H1 (cell line): ENCODE measurements around the gene SEC16A. TPM values are rescaled to one million over a fixed set of nuclear protein-coding genes. Genes with fewer than 3 reads are reported as not detected.

Experiments used
- CTCF ChIA-PET: fragments of 300-600 bp; sonication (Branson Sonifier 250); formaldehyde crosslinking; loops from one replicate; lab custom pipeline; 2021; ENCODE audit not compliant: partially characterized antibody; lab: Charles Lee
- POLR2A ChIA-PET: fragments of 300-600 bp; sonication (Branson Sonifier 250); formaldehyde crosslinking; loops from one replicate; lab custom pipeline; 2021; ENCODE audit warnings: inconsistent platforms; ENCODE audit not compliant: partially characterized antibody; lab: Charles Lee
- DNase-seq, 2 experiments: peaks; one replicate each; pipeline versions ENCODE4 v3.0.0 to v3.0.0-alpha.2; 2010 to 2022; ENCODE audit warnings: low spot score in 2 of 2, low read depth in 1 of 2, mixed read lengths in 1 of 2
- FAIRE-seq: peaks from 2 replicates; lab custom pipeline; 2011; peaks lifted over from hg19 to GRCh38; lab: Jason Lieb, UNC
- H2AFZ ChIP-seq: 2 replicates; pipeline ENCODE4 v1.8.1; 2012; ENCODE audit warnings: low read length, inconsistent platforms
- H2AK5ac ChIP-seq: 2 replicates; pipeline ENCODE4 v1.6.1; 2013; ENCODE audit warnings: low read depth, low read length
- H2BK120ac ChIP-seq: replicated peaks from 2 replicates; pipeline ENCODE3; 2013; ENCODE audit warnings: low read depth, low read length, inconsistent platforms
- H2BK12ac ChIP-seq: 2 replicates; pipeline ENCODE4 v1.6.1; 2013; ENCODE audit warnings: low read depth, low read length
- H2BK15ac ChIP-seq: 2 replicates; pipeline ENCODE4 v1.6.1; 2013; ENCODE audit warnings: low read length
- H2BK20ac ChIP-seq: 2 replicates; pipeline ENCODE4 v1.6.1; 2013; ENCODE audit warnings: low read length
- H2BK5ac ChIP-seq: 2 replicates; pipeline ENCODE4 v1.6.1; 2013; ENCODE audit warnings: low read depth, low read length
- H3K14ac ChIP-seq: 2 replicates; pipeline ENCODE4 v1.6.1; 2013; ENCODE audit warnings: inconsistent platforms; ENCODE audit not compliant: insufficient read length
- H3K18ac ChIP-seq: 2 replicates; pipeline ENCODE4 v1.6.1; 2013; ENCODE audit warnings: low read length; ENCODE audit errors: extremely low read depth
- H3K23ac ChIP-seq: 2 replicates; pipeline ENCODE4 v1.6.1; 2013; ENCODE audit warnings: inconsistent platforms; ENCODE audit not compliant: insufficient read length
- H3K23me2 ChIP-seq: 2 replicates; pipeline ENCODE4 v1.6.1; 2013; ENCODE audit warnings: low read depth, low read length
- H3K27ac ChIP-seq: 2 replicates; pipeline ENCODE4 v1.6.1; 2011; ENCODE audit warnings: low read depth, low read length, inconsistent platforms
- H3K27me3 ChIP-seq, 4 experiments: replicated peaks in 1 of 4; 1 replicate in 1 of 4; 2 replicates in 3 of 4; pipeline versions ENCODE4 v1.6.1 to v1.8.1; 2011 to 2013; ENCODE audit warnings: low read length in 3 of 4, mild to moderate bottlenecking in 3 of 4, inconsistent platforms in 2 of 4, mixed read lengths in 2 of 4, moderate library complexity in 1 of 4; ENCODE audit not compliant: control insufficient read depth in 3 of 4, insufficient read depth in 3 of 4; ENCODE audit errors: extremely low read depth in 1 of 4
- H3K36me3 ChIP-seq, 4 experiments: 2 replicates each; pipeline versions ENCODE4 v1.6.1 to v1.8.1; 2011 to 2013; ENCODE audit warnings: mild to moderate bottlenecking in 4 of 4, low read length in 3 of 4, moderate library complexity in 2 of 4, control low read depth in 1 of 4, inconsistent platforms in 1 of 4; ENCODE audit not compliant: insufficient read depth in 4 of 4, control insufficient read depth in 2 of 4
- H3K4ac ChIP-seq: replicated peaks from 2 replicates; pipeline ENCODE3; 2013; ENCODE audit warnings: low read length, low read depth, mixed read lengths, inconsistent platforms; ENCODE audit not compliant: insufficient read length
- H3K4me1 ChIP-seq, 4 experiments: replicated peaks in 1 of 4; 1 replicate in 1 of 4; 2 replicates in 3 of 4; pipeline versions ENCODE4 v1.6.1 to v1.8.1; 2011 to 2013; ENCODE audit warnings: low read length in 3 of 4, inconsistent platforms in 2 of 4, mixed read lengths in 1 of 4; ENCODE audit not compliant: insufficient read depth in 4 of 4, control insufficient read depth in 3 of 4
- H3K4me2 ChIP-seq, 2 experiments: 2 replicates each; pipeline versions ENCODE4 v1.6.1 to v1.8.1; 2011 to 2013; ENCODE audit warnings: low read depth in 2 of 2, low read length in 2 of 2, control low read depth in 1 of 2, inconsistent platforms in 1 of 2, mild to moderate bottlenecking in 1 of 2; ENCODE audit not compliant: insufficient read depth in 1 of 2
- H3K4me3 ChIP-seq, 4 experiments: fragments of 200-600, 300-600 bp in 1 of 4; sonication (generic), shearing (Covaris generic), sonication (Bioruptor Twin) in 1 of 4; 2 replicates each; pipeline versions ENCODE4 v1.5.1 to v1.8.1; 2011 to 2016; ENCODE audit warnings: low read length in 4 of 4, low read depth in 3 of 4, control low read depth in 2 of 4, inconsistent platforms in 2 of 4, mild to moderate bottlenecking in 2 of 4, mixed read lengths in 1 of 4, moderate library complexity in 1 of 4; ENCODE audit not compliant: insufficient read depth in 2 of 4; ENCODE audit errors: extremely low read depth in 1 of 4
- H3K56ac ChIP-seq: replicated peaks from 2 replicates; pipeline ENCODE3; 2013; ENCODE audit warnings: low read depth, mild to moderate bottlenecking, mixed read lengths, low read length, inconsistent platforms; ENCODE audit not compliant: insufficient read length
- H3K79me1 ChIP-seq: 2 replicates; pipeline ENCODE4 v1.6.1; 2013; ENCODE audit warnings: low read depth, low read length, control low read depth
- H3K79me2 ChIP-seq, 2 experiments: 2 replicates each; pipeline versions ENCODE4 v1.6.1 to v1.8.1; 2012 to 2013; ENCODE audit warnings: low read length in 2 of 2, mild to moderate bottlenecking in 2 of 2, inconsistent platforms in 1 of 2; ENCODE audit not compliant: insufficient read depth in 2 of 2, control insufficient read depth in 1 of 2
- H3K9ac ChIP-seq, 4 experiments: replicated peaks in 1 of 4; 1 replicate in 1 of 4; 2 replicates in 3 of 4; pipeline versions ENCODE4 v1.6.1 to v1.8.1; 2011 to 2013; ENCODE audit warnings: low read depth in 3 of 4, low read length in 3 of 4, control low read depth in 2 of 4, mild to moderate bottlenecking in 2 of 4, moderate library complexity in 2 of 4, inconsistent platforms in 1 of 4; ENCODE audit errors: extremely low read depth in 1 of 4
- H3K9me3 ChIP-seq, 2 experiments: 2 replicates each; pipeline versions ENCODE4 v1.6.1 to v1.8.1; 2012 to 2013; ENCODE audit warnings: mild to moderate bottlenecking in 2 of 2, moderate library complexity in 2 of 2, control low read depth in 1 of 2, inconsistent platforms in 1 of 2, low read depth in 1 of 2, low read length in 1 of 2, mixed read lengths in 1 of 2; ENCODE audit not compliant: insufficient read depth in 2 of 2
- H4K20me1 ChIP-seq, 2 experiments: replicated peaks in 1 of 2; 2 replicates each; pipeline versions ENCODE3 to v1.8.1; 2011 to 2013; ENCODE audit warnings: inconsistent platforms in 2 of 2, low read length in 2 of 2, mild to moderate bottlenecking in 1 of 2; ENCODE audit not compliant: insufficient read depth in 2 of 2, control insufficient read depth in 1 of 2
- H4K5ac ChIP-seq: 2 replicates; pipeline ENCODE4 v1.6.1; 2013; ENCODE audit warnings: low read length, low read depth, mixed read lengths, inconsistent platforms; ENCODE audit not compliant: insufficient read length
- H4K8ac ChIP-seq: 2 replicates; pipeline ENCODE4 v1.8.0; 2013; ENCODE audit warnings: mild to moderate bottlenecking, moderate library complexity, low read length, inconsistent platforms; ENCODE audit not compliant: insufficient read depth; ENCODE audit errors: extremely low read depth
- H4K91ac ChIP-seq: replicated peaks from 2 replicates; pipeline ENCODE3; 2013; ENCODE audit warnings: low read length, mixed read lengths, inconsistent platforms; ENCODE audit not compliant: insufficient read length
- BCL11A ChIP-seq, 2 experiments: IDR thresholded peaks; one replicate each; pipeline ENCODE4 v1.6.1; 2011; ENCODE audit warnings: low read depth in 2 of 2, low read length in 2 of 2, mild to moderate bottlenecking in 2 of 2
- CREB1 ChIP-seq: IDR thresholded peaks from 2 replicates; pipeline ENCODE4 v1.6.1; 2012; ENCODE audit warnings: inconsistent platforms
- CTBP2 ChIP-seq: IDR thresholded peaks from 2 replicates; pipeline ENCODE4 v1.7.0; 2011; ENCODE audit warnings: borderline replicate concordance, mild to moderate bottlenecking, moderate library complexity, mixed read lengths, low read length; ENCODE audit not compliant: insufficient read depth, insufficient read length
- KDM1A ChIP-seq: fragments of 200-600, 300-600 bp; sonication (generic); IDR thresholded peaks from 2 replicates; pipeline ENCODE4 v1.7.1; 2016; ENCODE audit warnings: mild to moderate bottlenecking, low read length, borderline replicate concordance
- KDM5A ChIP-seq: fragments of 200-600 bp; IDR thresholded peaks from 2 replicates; pipeline ENCODE4 v1.7.1; 2012; ENCODE audit warnings: mild to moderate bottlenecking, low read length, inconsistent platforms, mixed read lengths
- POLR2A ChIP-seq, 2 experiments: IDR thresholded peaks; 1 replicate in 1 of 2; 2 replicates in 1 of 2; pipeline ENCODE4 v1.6.1; 2011; ENCODE audit warnings: low read depth in 2 of 2, low read length in 2 of 2, mild to moderate bottlenecking in 2 of 2; ENCODE audit errors: control extremely low read depth in 1 of 2
- RAD21 ChIP-seq, 2 experiments: IDR thresholded peaks in 1 of 2; conservative IDR thresholded peaks in 1 of 2; 2 replicates each; pipeline ENCODE4 v1.6.1; 2011; ENCODE audit warnings: low read depth in 2 of 2, low read length in 2 of 2, improper control_type of control experiment in 1 of 2, inconsistent platforms in 1 of 2, mild to moderate bottlenecking in 1 of 2, moderate library complexity in 1 of 2
- RNF2 ChIP-seq: fragments of 200-900, 300-1000 bp; sonication (generic); IDR thresholded peaks from 2 replicates; pipeline ENCODE4 v1.7.1; 2016; ENCODE audit warnings: borderline replicate concordance, low read depth, mild to moderate bottlenecking, antibody characterized with exemption, low read length; ENCODE audit not compliant: poor library complexity, severe bottlenecking; ENCODE audit errors: missing control alignments
- SP1 ChIP-seq: IDR thresholded peaks from 2 replicates; pipeline ENCODE4 v1.6.1; 2011; ENCODE audit warnings: low read depth, low read length
- TAF1 ChIP-seq: IDR thresholded peaks from 2 replicates; pipeline ENCODE4 v1.6.1; 2011; ENCODE audit warnings: mild to moderate bottlenecking, low read depth, low read length
- TCF12 ChIP-seq: IDR thresholded peaks from 2 replicates; pipeline ENCODE4 v1.6.1; 2011; ENCODE audit warnings: low read depth, mild to moderate bottlenecking, low read length
- USF2 ChIP-seq: IDR thresholded peaks from 2 replicates; pipeline ENCODE4 v1.6.1; 2011; ENCODE audit warnings: low read length, improper control_type of control experiment
- YY1 ChIP-seq: IDR thresholded peaks from 2 replicates; pipeline ENCODE4 v1.6.1; 2011; ENCODE audit warnings: low read depth, mild to moderate bottlenecking, low read length
- WGBS, 2 experiments: shearing (Covaris generic) in 1 of 2; methylation state at CpG; one replicate each; pipeline versions ENCODE4 v1.1.6 to v1.1.7; 2013 to 2015; ENCODE audit warnings: low lambda C conversion rate in 2 of 2, mixed read lengths in 2 of 2, inconsistent platforms in 1 of 2, low coverage in 1 of 2, missing lambda C conversion rate in 1 of 2; ENCODE audit not compliant: insufficient replicate concordance in 2 of 2, insufficient coverage in 1 of 2, insufficient read length in 1 of 2; ENCODE audit errors: extremely low coverage in 1 of 2, missing lambda C conversion rate in 1 of 2; 5-methylcytosine and 5-hydroxymethylcytosine counted together
- polyA plus RNA-seq, 7 experiments: library from polyadenylated mRNA; depleted of rRNA in 3 of 7; stranded (reverse) in 5 of 7; unstranded in 2 of 7; fragments of >200 nt in 5 of 7; fragments of 200-250 nt in 2 of 7; gene quantifications; 1 replicate in 5 of 7; 2 replicates in 1 of 7; 4 replicates in 1 of 7; pipeline versions ENCODE4 v1.2.1 to v1.2.3, GENCODE V29; 2011 to 2013; ENCODE audit warnings: missing spikeins in 2 of 7, mixed read lengths in 2 of 7
- total RNA-seq: library from RNA; stranded (reverse); fragmentation: NEBNext Ultra II Directional; extraction: Animal tissue kit (Norgen Biotek cat#: 25700); gene quantifications from 2 replicates; pipeline ENCODE4 v1.2.1, GENCODE V29; 2021

SEC16A gene
- total and polyA plus RNA-seq, 2 of the 8 experiments (the other 6 are each of a cell fraction or from before 2014, with no cell fraction given) = 21.6 to 49.0 TPM

GRCh38 chr9:136431782-136432350 is 51.0 kb downstream of the SEC16A start:
- no peak overlapping the region for H4K8ac ChIP-seq
- TF ChIP-seq SP1 (no peak), RNF2 (no peak), TAF1 (no peak), KDM5A (no peak), BCL11A (IDR thresholded peaks at IDR 0.05; ENCODE audit: low read depth in 2 of 2, low read length in 2 of 2) (no peak), CREB1 (no peak), KDM1A (no peak), USF2 (no peak), RAD21 (IDR thresholded peaks at IDR 0.05 in 1 of 2, conservative IDR thresholded peaks at IDR 0.05 in 1 of 2; ENCODE audit: low read depth in 2 of 2, low read length in 2 of 2) (no peak), YY1 (no peak), CTBP2 (no peak), TCF12 (no peak), POLR2A (IDR thresholded peaks at IDR 0.05; ENCODE audit: control extremely low read depth in 1 of 2, low read depth in 2 of 2, low read length in 2 of 2) (no peak)
- TF ChIP-seq, all 59 proteins: peak for 0
- Histone ChIP-seq H2AFZ (no peak overlapping the region), H3K23ac (no peak overlapping the region), H3K23me2 (no peaks in the 10 kb centered on the region), H3K56ac (no peak overlapping the region), H4K20me1 (peaks cover 5 to 17% of the 10 kb centered on the region in 2 experiments), H2BK5ac (no peak overlapping the region), H3K79me2 (peaks cover 0 to 11% of the 10 kb centered on the region in 2 experiments; a peak in 1 of 4 replicates), H2BK15ac (no peak overlapping the region), H3K4ac (no peak overlapping the region), H3K9ac (no peak overlapping the region; a peak in 1 of 7 replicates), H2BK12ac (no peak overlapping the region), H2AK5ac (no peak overlapping the region), H3K36me3 (peaks cover 0 to 11% (median 2%) of the 10 kb centered on the region in 4 experiments; a peak in 2 of 8 replicates), H2BK120ac (no peak overlapping the region), H4K91ac (no peak overlapping the region), H3K18ac (no peak overlapping the region), H3K14ac (no peak overlapping the region), H3K4me2 (no peak overlapping the region), H3K27me3 (no peaks in the 10 kb centered on the region), H3K4me1 (no peaks in the 10 kb centered on the region), H3K27ac (no peak overlapping the region), H3K9me3 (no peaks in the 10 kb centered on the region), H3K79me1 (peaks cover 9% of the 10 kb centered on the region), H2BK20ac (no peak overlapping the region), H4K5ac (no peak overlapping the region), H3K4me3 (no peak overlapping the region)
- 95% methylated on average over 30 of the region's 36 CpGs; no CpG with 5 or more reads in 1 of the 2 experiments for WGBS, 2 experiments
- DNase-seq (no peak), FAIRE-seq (no peak)
- ChIA-PET POLR2A (interaction anchor here (1.2 kb wide), 1 partner anchor 31 kb away, joined by 3 read pairs; no protein-coding TSS in a partner anchor), CTCF (no interaction called here)
